Ovary (tissue), 10 donors: ENCODE measurements around the gene MED28. TPM values are rescaled to one million over a fixed set of nuclear protein-coding genes. Genes with fewer than 3 reads are reported as not detected.
A peak's percentile ranks its signal among the peaks of the same experiment; 100 is the strongest.
"Not testable (repeated sequence)": the region's sequence is repeated elsewhere in the genome, so short reads cannot be mapped to it uniquely, and the experiment has no call there.

Source experiments
- DNase-seq, 5 donors: peaks; one replicate each; pipeline ENCODE4 v3.0.0-alpha.2; 2019 to 2020
- H3K27ac ChIP-seq, 2 donors: fragments of 200-600 bp; one replicate each; pipeline versions ENCODE4 v1.5.1 to v1.8.0; 2019 to 2022
- H3K27me3 ChIP-seq: fragments of 200-600 bp; one replicate; pipeline ENCODE4 v1.8.0; 2022
- H3K36me3 ChIP-seq: fragments of 200-600 bp; sonication (generic); one replicate; pipeline ENCODE4 v1.5.1; 2019
- H3K4me1 ChIP-seq: one replicate; pipeline ENCODE4 v1.8.1; 2013; ENCODE audit warnings: mild to moderate bottlenecking, moderate library complexity; ENCODE audit not compliant: insufficient read depth
- H3K4me3 ChIP-seq: fragments of 200-600 bp; sonication (generic); one replicate; pipeline ENCODE4 v1.5.1; 2017
- H3K9me3 ChIP-seq, 2 donors: fragments of 200-600 bp in 1 of 2; sonication (generic) in 1 of 2; one replicate each; pipeline versions ENCODE4 v1.5.1 to v1.8.1; 2013 to 2019; ENCODE audit warnings: mild to moderate bottlenecking in 1 of 2, moderate library complexity in 1 of 2
- EP300 ChIP-seq: sonication (generic); formaldehyde crosslinking; IDR thresholded peaks from one replicate; pipeline ENCODE4 v1.6.1; 2017; ENCODE audit warnings: antibody characterized with exemption
- POLR2A ChIP-seq: fragments of 450-650 bp; IDR thresholded peaks from one replicate; pipeline ENCODE4 v1.6.1; 2017; ENCODE audit warnings: antibody characterized with exemption, mild to moderate bottlenecking, moderate library complexity
- WGBS, 3 donors: extraction: QIAGEN DNeasy Blood & Tissue Kit in 1 of 3; methylation state at CpG; one replicate each; pipeline versions ENCODE4 v1.1.5 to v1.1.7; 2013 to 2017; 5-methylcytosine and 5-hydroxymethylcytosine counted together
- intact Hi-C, 4 donors: fragments of 100-400 bp; cut with DNase I; formaldehyde crosslinking; loops; one replicate each; pipeline versions ENCODE4 v1.11.0 to v1.15.1; 2022 to 2023
- long read RNA-seq, 3 donors: library from polyadenylated mRNA in 2 of 3; unstranded in 2 of 3; transcript quantifications; one replicate each; pipeline ENCODE4 v2.0.0 and lab custom pipeline, GENCODE V29; 2021 to 2026
- polyA plus RNA-seq, 2 donors: library from polyadenylated mRNA; stranded (reverse); fragments of 200-250 nt in 1 of 2; fragments of 350-450 nt in 1 of 2; fragmentation: Illumina TruSeq in 1 of 2; extraction: RNeasy Lipid Tissue Mini Kit (QIAGEN cat#74804) in 1 of 2; gene quantifications; one replicate each; pipeline ENCODE4 v1.2.3, GENCODE V29; 2013 to 2014
- total RNA-seq, 7 donors: library from RNA; depleted of rRNA in 2 of 7; stranded (reverse); fragments of >200 nt in 2 of 7; fragmentation: NEBNext Ultra II Directional in 3 of 7; extraction: Animal tissue kit (Norgen Biotek cat#: 25700) in 3 of 7; gene quantifications; one replicate each; pipeline versions ENCODE4 v1.1.0 to v1.2.4, GENCODE V29; 2016 to 2023
- TF ChIP-seq, protein P1 (sequence below), 3 donors: fragments of 450-650 bp in 2 of 3; fragments of 200-600 bp in 1 of 3; IDR thresholded peaks; one replicate each; pipeline versions ENCODE4 v1.5.1 to v1.8.0; 2016 to 2022; ENCODE audit warnings: antibody characterized with exemption in 3 of 3, mild to moderate bottlenecking in 1 of 3
- donor health status: DM: no; HTN: no; CAD: no; lungs with moderate emphysema.
- donor health status: DM: no; HTN: no; CAD: no.
- donor health status: Bipolar disorder and iron deficiency.
- donor health status: DM: yes; HTN: yes; CAD: no.
- donor health status: DM: no; HTN: no; CAD: no.
- donor health status: DM: yes; HTN: yes; CAD: no.

Gene MED28, protein sequence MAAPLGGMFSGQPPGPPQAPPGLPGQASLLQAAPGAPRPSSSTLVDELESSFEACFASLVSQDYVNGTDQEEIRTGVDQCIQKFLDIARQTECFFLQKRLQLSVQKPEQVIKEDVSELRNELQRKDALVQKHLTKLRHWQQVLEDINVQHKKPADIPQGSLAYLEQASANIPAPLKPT
- total RNA-seq = 10 to 100 TPM; 14.7 to 78.7 (median 62.1) TPM
- polyA plus RNA-seq = 10 to 100 TPM; 17.5 to 22.4 TPM
- long read RNA-seq, donor 1, full-length matches to known transcripts = 127 of 138 reads
- long read RNA-seq, donor 1, partial matches to known transcripts = 2 of 138 reads
- long read RNA-seq, donor 1, other reads (novel, unspliced or antisense) = 9 of 138 reads
- long read RNA-seq, donor 2, full-length matches to known transcripts = 57 of 57 reads
- long read RNA-seq, donor 2, partial matches to known transcripts = 0 of 57 reads
- long read RNA-seq, donor 2, other reads (novel, unspliced or antisense) = 0 of 57 reads
- long read RNA-seq, donor 3, full-length matches to known transcripts = 40 of 46 reads
- long read RNA-seq, donor 3, partial matches to known transcripts = 0 of 46 reads
- long read RNA-seq, donor 3, other reads (novel, unspliced or antisense) = 6 of 46 reads

DNA sequence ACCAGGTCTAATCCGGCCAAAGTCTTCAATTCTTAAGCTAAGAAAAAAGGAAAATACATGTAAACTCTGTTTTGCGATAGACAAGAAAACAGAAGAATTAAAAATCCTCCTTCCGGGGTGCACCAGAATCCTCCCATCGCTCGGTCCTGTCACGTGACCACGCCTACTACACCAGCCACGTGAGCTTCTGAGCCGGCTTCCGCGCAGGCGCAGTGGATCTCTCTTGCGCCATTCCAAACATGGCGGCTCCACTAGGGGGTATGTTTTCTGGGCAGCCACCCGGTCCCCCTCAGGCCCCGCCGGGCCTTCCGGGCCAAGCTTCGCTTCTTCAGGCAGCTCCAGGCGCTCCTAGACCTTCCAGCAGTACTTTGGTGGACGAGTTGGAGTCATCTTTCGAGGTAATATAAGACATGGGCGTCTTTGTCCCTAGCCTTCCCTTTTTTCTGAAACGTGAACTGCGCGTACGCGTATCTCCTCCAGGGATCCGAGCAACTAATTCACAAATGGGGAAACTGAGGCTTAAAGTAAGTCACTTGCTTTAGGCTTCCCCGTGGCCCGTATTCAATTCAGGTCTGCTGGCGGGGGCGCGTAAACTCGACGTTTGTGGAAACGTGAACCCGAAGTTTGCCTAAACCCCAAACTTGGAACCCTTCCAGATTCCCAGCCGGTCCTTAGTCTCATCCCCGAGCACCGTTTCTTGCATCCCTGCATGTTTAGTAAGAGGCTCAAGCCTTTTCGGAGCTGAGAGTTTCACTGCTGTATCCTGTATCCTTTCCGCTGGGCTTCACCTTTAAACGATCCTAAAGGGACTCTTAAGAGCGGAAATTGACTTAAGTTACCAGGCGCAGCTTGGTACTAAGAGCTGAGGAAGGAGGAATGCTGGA lies at the start of gene MED28:
TSS of gene MED28 (plus strand) at position 226 of the 884 bp plus-strand sequence. CDS start at position 240, 14 bp downstream.
- 0 to 1% (median 0%) methylated on average over 45 to 46 of the region's 46 CpGs for WGBS, 3 donors
- TF ChIP-seq EP300 (no peak), POLR2A (peak; percentile 93)
- TF ChIP-seq, protein P1, sequence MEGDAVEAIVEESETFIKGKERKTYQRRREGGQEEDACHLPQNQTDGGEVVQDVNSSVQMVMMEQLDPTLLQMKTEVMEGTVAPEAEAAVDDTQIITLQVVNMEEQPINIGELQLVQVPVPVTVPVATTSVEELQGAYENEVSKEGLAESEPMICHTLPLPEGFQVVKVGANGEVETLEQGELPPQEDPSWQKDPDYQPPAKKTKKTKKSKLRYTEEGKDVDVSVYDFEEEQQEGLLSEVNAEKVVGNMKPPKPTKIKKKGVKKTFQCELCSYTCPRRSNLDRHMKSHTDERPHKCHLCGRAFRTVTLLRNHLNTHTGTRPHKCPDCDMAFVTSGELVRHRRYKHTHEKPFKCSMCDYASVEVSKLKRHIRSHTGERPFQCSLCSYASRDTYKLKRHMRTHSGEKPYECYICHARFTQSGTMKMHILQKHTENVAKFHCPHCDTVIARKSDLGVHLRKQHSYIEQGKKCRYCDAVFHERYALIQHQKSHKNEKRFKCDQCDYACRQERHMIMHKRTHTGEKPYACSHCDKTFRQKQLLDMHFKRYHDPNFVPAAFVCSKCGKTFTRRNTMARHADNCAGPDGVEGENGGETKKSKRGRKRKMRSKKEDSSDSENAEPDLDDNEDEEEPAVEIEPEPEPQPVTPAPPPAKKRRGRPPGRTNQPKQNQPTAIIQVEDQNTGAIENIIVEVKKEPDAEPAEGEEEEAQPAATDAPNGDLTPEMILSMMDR (IDR thresholded peaks at IDR 0.05) = peak in 1 of 3 donors; percentile 28
- peak; percentile 94 to 97 (median 97) for DNase-seq
- H3K4me3 ChIP-seq = peak within 1 kb of the TSS; percentile 84
- H3K4me1 ChIP-seq = peaks cover 8% of the 10 kb centered on the region
- H3K36me3 ChIP-seq = no peaks in the 10 kb centered on the region
- no peaks in the 10 kb centered on the region for H3K9me3 ChIP-seq
- intact Hi-C loops = loop anchor here in 2 of 4 donors (5.0 kb wide), 2 partner anchors 37 to 52 kb away; partner anchors contain the start of gene LAP3 (in 2 of the 2)
- no peaks in the 10 kb centered on the region for H3K27me3 ChIP-seq
- H3K27ac ChIP-seq = peak within 1 kb of the TSS; percentile 56 to 68

DNA sequence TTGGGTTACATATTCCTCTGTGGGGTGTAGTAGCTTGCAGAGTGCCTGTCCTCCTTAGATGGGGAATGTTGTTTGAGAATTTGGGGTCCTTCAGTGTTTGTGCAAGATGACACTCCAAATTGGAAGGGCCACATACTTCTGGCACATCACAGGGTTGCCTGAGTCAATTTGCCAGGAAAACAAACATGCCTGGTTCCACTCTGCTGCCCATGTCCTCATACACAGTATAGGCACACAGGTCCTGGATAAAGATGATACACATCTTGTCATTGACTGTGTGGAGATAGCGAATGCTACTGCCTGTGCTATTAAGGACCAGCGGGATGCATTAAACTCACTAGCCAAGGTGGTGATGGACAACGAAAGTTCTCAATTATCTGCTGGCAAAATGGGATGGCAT lies 48.6 kb upstream of the MED28 start:
- 91 to 96% (median 91%) methylated on average over 3 of the region's 3 CpGs for WGBS, 3 donors
- H3K4me1 ChIP-seq = no peaks in the 10 kb centered on the region
- intact Hi-C loops = no loop called here
- H3K27me3 ChIP-seq = no peaks in the 10 kb centered on the region
- H3K27ac ChIP-seq = no peak overlapping the region
- TF ChIP-seq EP300 = no peak
- no peak for TF ChIP-seq POLR2A
- TF ChIP-seq, protein P1 (IDR thresholded peaks at IDR 0.05) = no peak
- H3K9me3 ChIP-seq = no peaks in the 10 kb centered on the region
- H3K36me3 ChIP-seq = no peaks in the 10 kb centered on the region
- H3K4me3 ChIP-seq = no peak overlapping the region
- no peak for DNase-seq

GRCh38 chr4:17567271-17567670 lies 47.2 kb upstream of the MED28 start:
- intact Hi-C loops = no loop called here
- no peaks in the 10 kb centered on the region for H3K27me3 ChIP-seq
- H3K36me3 ChIP-seq = no peaks in the 10 kb centered on the region
- no peaks in the 10 kb centered on the region for H3K4me1 ChIP-seq
- no peak for TF ChIP-seq EP300
- no peak overlapping the region for H3K4me3 ChIP-seq
- 55 to 64% (median 60%) methylated on average over 2 of the region's 2 CpGs for WGBS, 3 donors
- no peak overlapping the region for H3K27ac ChIP-seq
- H3K9me3 ChIP-seq = no peaks in the 10 kb centered on the region
- DNase-seq = no peak

GRCh38 chr4:17574206-17574605 lies 40.2 kb upstream of the MED28 start:
- no peak overlapping the region for H3K4me3 ChIP-seq
- H3K9me3 ChIP-seq = no peaks in the 10 kb centered on the region
- H3K27me3 ChIP-seq = no peaks in the 10 kb centered on the region
- H3K4me1 ChIP-seq = peaks cover 5% of the 10 kb centered on the region
- DNase-seq = no peak
- WGBS, 3 donors = 89 to 94% (median 92%) methylated on average over 4 of the region's 4 CpGs
- no peak overlapping the region for H3K27ac ChIP-seq
- TF ChIP-seq, protein P1 (IDR thresholded peaks at IDR 0.05) = no peak
- TF ChIP-seq EP300 (no peak), POLR2A (no peak)
- intact Hi-C loops = loop anchor here in 1 of 4 donors (10.0 kb wide), 1 partner anchor 231 kb away; no protein-coding TSS in a partner anchor
- H3K36me3 ChIP-seq = no peaks in the 10 kb centered on the region

DNA sequence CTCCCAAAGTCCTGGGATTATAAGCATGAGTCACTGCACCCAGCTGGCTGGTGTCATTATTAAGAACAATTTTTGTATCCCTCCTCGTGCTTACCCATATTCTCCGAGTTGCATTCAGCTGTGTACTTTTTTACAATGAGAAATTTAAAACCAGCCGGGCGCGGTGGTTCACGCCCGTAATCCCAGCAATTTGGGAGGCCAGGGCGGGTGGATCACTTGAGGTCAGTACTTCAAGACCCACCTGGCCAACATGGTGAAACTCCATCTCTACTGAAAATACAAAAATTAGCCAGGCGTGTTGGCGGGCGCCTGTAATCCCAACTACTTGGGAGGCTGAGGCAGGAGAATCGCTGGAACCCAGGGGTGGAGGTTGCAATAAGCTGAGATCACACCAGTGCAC lies 39.3 kb upstream of the MED28 start:
- not testable (repeated sequence) for H3K9me3 ChIP-seq, H3K27me3 ChIP-seq, H3K4me1 ChIP-seq, H3K4me3 ChIP-seq, H3K36me3 ChIP-seq, H3K27ac ChIP-seq
- intact Hi-C loops = loop anchor here in 3 of 4 donors (5.0 to 10.0 kb wide), 3 partner anchors 37 to 230 kb away; partner anchors contain the start of gene MED28 (in 1 of the 3)
- peak in 1 of 5 donors; percentile 19 for DNase-seq
- WGBS, 3 donors = 96 to 97% (median 96%) methylated on average over 12 of the region's 12 CpGs
